Germinal center (tissue), 1 donor: ENCODE results near the gene PLA2G6.
A peak's percentile ranks its signal among the peaks of the same experiment; 100 is the strongest.
"Not testable (repeated sequence)": the region's sequence is repeated elsewhere in the genome, so short reads cannot be mapped to it uniquely, and the experiment has no call there.

ENCODE experiments used
- DNase-seq: peaks from one replicate; pipeline ENCODE4 v3.0.0; 2012; ENCODE audit warnings: mixed read lengths, low spot score

The PLA2G6 gene

GRCh38 chr22:38129856-38130255, 51.8 kb downstream of the PLA2G6 start:
- DNase-seq: no peak

GRCh38 chr22:38129021-38129420, 52.6 kb downstream of the PLA2G6 start:
- DNase-seq: no peak

- no peak for DNase-seq
Measured at GRCh38 chr22:38127869-38128268, 53.8 kb downstream of the PLA2G6 start.

- no peak for DNase-seq
Measured at GRCh38 chr22:38126928-38127668, 54.5 kb downstream of the PLA2G6 start.

GRCh38 chr22:38125751-38126201, 55.9 kb downstream of the PLA2G6 start:
- DNase-seq: no peak

GRCh38 chr22:38125038-38125610, 56.5 kb downstream of the PLA2G6 start:
- DNase-seq: no peak

- DNase-seq: no peak
Measured at GRCh38 chr22:38124236-38124974, 57.2 kb downstream of the PLA2G6 start.

- no peak for DNase-seq
Measured at GRCh38 chr22:38122616-38123015, 59.0 kb downstream of the PLA2G6 start.

- DNase-seq: no peak
Measured at GRCh38 chr22:38120359-38121110, 61.1 kb downstream of the PLA2G6 start.

GRCh38 chr22:38118747-38119146, 62.9 kb downstream of the PLA2G6 start:
- not testable (repeated sequence) for DNase-seq

- DNase-seq: no peak
Measured at GRCh38 chr22:38118182-38118581, 63.4 kb downstream of the PLA2G6 start.

- DNase-seq: not testable (repeated sequence)
Measured at GRCh38 chr22:38117556-38117955, 64.1 kb downstream of the PLA2G6 start.

- no peak for DNase-seq
Measured at GRCh38 chr22:38115423-38116205, 66.0 kb downstream of the PLA2G6 start.

GRCh38 chr22:38114484-38115398, 66.9 kb downstream of the PLA2G6 start:
- DNase-seq: peak; percentile 86

- no peak for DNase-seq
Measured at GRCh38 chr22:38112381-38112780, 69.2 kb downstream of the PLA2G6 start.

GRCh38 chr22:38111925-38112355, 69.7 kb downstream of the PLA2G6 start:
- no peak for DNase-seq

GRCh38 chr22:38110863-38111852, 70.5 kb downstream of the PLA2G6 start:
- no peak for DNase-seq

GRCh38 chr22:38110008-38110862, 71.4 kb downstream of the PLA2G6 start, which contains the start of gene BAIAP2L2:
Gene BAIAP2L2, minus strand, starts transcription at chr22:38110684. Its CDS starts 159 bp downstream, at chr22:38110525.
- no peak for DNase-seq
